ENCODE measurements around the gene NFE2.
"Not testable (repeated sequence)": the region's sequence is repeated elsewhere in the genome, so short reads cannot be mapped to it uniquely, and the experiment has no call there.

DNA sequence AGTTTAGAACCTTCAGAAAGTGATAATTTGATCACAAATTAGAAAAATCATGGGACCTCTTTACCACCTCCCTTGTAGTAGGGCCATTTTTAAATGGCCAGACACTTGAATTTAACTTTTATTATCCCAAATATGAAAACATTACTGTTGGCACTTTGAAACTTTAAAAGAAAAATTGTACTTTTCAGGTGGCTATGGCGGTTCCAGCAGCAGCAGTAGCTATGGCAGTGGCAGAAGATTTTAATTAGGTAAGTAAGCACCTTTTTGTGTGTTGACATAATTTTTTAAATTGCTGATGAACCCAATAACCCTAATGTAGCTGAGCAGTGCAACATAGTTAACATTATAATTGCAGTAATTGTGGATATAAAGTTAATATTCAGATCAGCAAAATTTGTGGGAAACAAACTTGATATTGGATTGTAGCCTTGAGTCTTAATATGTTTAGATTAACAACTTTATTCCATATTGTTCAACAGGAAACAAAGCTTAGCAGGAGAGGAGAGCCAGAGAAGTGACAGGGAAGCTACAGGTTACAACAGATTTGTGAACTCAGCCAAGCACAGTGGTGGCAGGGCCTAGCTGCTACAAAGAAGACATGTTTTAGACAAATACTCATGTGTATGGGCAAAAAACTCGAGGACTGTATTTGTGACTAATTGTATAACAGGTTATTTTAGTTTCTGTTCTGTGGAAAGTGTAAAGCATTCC is 16.6 kb downstream of the NFE2 start:
- TF ChIP-seq, protein P1, sequence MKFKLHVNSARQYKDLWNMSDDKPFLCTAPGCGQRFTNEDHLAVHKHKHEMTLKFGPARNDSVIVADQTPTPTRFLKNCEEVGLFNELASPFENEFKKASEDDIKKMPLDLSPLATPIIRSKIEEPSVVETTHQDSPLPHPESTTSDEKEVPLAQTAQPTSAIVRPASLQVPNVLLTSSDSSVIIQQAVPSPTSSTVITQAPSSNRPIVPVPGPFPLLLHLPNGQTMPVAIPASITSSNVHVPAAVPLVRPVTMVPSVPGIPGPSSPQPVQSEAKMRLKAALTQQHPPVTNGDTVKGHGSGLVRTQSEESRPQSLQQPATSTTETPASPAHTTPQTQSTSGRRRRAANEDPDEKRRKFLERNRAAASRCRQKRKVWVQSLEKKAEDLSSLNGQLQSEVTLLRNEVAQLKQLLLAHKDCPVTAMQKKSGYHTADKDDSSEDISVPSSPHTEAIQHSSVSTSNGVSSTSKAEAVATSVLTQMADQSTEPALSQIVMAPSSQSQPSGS (tag by site-specific recombination; IDR thresholded peaks at IDR 0.05; ENCODE audit: low read depth), result not testable (repeated sequence)
- TF ChIP-seq, protein P2, sequence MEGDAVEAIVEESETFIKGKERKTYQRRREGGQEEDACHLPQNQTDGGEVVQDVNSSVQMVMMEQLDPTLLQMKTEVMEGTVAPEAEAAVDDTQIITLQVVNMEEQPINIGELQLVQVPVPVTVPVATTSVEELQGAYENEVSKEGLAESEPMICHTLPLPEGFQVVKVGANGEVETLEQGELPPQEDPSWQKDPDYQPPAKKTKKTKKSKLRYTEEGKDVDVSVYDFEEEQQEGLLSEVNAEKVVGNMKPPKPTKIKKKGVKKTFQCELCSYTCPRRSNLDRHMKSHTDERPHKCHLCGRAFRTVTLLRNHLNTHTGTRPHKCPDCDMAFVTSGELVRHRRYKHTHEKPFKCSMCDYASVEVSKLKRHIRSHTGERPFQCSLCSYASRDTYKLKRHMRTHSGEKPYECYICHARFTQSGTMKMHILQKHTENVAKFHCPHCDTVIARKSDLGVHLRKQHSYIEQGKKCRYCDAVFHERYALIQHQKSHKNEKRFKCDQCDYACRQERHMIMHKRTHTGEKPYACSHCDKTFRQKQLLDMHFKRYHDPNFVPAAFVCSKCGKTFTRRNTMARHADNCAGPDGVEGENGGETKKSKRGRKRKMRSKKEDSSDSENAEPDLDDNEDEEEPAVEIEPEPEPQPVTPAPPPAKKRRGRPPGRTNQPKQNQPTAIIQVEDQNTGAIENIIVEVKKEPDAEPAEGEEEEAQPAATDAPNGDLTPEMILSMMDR (tag by site-specific recombination; IDR thresholded peaks at IDR 0.05), result not testable (repeated sequence)
- TF ChIP-seq MZF1 (tag by site-specific recombination; IDR thresholded peaks at IDR 0.05; ENCODE audit: borderline replicate concordance); ZNF274 (IDR thresholded peaks at IDR 0.05; ENCODE audit: low read length); ZNF274 (tag by site-specific recombination; IDR thresholded peaks at IDR 0.05; ENCODE audit: borderline replicate concordance); YY1 (tag by site-specific recombination; IDR thresholded peaks at IDR 0.05); ZSCAN16 (tag by site-specific recombination; IDR thresholded peaks at IDR 0.05); ZNF391 (tag by site-specific recombination; IDR thresholded peaks at IDR 0.05; ENCODE audit: borderline replicate concordance, low read depth); ZNF266 (tag by site-specific recombination; IDR thresholded peaks at IDR 0.05; ENCODE audit: low read depth); ZBTB17 (tag by site-specific recombination; IDR thresholded peaks at IDR 0.05); IKZF3 (tag by site-specific recombination; IDR thresholded peaks at IDR 0.05); ZNF24 (tag by site-specific recombination; IDR thresholded peaks at IDR 0.05): not testable (repeated sequence)

All from HEK293 (cell line).